Measurements from ENCODE around the gene ERICH3. TPM values are rescaled to one million over a fixed set of nuclear protein-coding genes. Genes with fewer than 3 reads are reported as not detected.

Gene ERICH3
- polyA plus RNA-seq, 1 donor from 2014 or later: 0.27 TPM

DNA sequence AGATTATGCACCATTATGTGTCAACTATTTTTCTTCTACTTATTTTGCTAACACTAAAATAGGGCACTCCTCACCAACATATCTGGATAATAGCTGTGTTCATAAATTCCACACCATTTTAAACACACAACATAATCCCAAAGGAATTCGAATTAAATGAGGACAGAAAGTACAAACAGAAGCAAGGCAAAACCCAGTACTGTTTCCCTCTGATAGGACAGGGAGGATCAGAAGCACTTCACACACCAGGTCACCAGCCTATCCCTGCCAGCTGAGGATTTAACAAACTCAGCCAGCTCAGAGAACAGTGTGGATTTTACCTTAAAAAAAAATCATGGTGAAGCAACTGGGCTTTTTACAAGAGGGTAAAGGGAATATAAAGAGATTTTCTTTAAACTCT lies 39.3 kb upstream of the ERICH3 start:
- H3F3A ChIP-seq (ENCODE audit: insufficient read depth, low read length, poor library complexity, severe bottlenecking): no peaks in the 10 kb centered on the region
- no peaks in the 10 kb centered on the region for H3K27me3 ChIP-seq (ENCODE audit: insufficient read depth, low read depth, low read length)
- H3K9me2 ChIP-seq (ENCODE audit: insufficient read depth, low read length): no peaks in the 10 kb centered on the region
- H3K9ac ChIP-seq (ENCODE audit: low read length): no peak overlapping the region
- no peaks in the 10 kb centered on the region for H3K36me3 ChIP-seq (ENCODE audit: insufficient read depth, low read length)
- H3K27ac ChIP-seq (ENCODE audit: low read length): no peak overlapping the region
- no peak overlapping the region for H3K4me3 ChIP-seq (ENCODE audit: low read length)
- no peaks in the 10 kb centered on the region for H3K9me3 ChIP-seq (ENCODE audit: low read length)
- H2AFZ ChIP-seq (ENCODE audit: low read depth, low read length): no peak overlapping the region
- TF ChIP-seq, protein P1, sequence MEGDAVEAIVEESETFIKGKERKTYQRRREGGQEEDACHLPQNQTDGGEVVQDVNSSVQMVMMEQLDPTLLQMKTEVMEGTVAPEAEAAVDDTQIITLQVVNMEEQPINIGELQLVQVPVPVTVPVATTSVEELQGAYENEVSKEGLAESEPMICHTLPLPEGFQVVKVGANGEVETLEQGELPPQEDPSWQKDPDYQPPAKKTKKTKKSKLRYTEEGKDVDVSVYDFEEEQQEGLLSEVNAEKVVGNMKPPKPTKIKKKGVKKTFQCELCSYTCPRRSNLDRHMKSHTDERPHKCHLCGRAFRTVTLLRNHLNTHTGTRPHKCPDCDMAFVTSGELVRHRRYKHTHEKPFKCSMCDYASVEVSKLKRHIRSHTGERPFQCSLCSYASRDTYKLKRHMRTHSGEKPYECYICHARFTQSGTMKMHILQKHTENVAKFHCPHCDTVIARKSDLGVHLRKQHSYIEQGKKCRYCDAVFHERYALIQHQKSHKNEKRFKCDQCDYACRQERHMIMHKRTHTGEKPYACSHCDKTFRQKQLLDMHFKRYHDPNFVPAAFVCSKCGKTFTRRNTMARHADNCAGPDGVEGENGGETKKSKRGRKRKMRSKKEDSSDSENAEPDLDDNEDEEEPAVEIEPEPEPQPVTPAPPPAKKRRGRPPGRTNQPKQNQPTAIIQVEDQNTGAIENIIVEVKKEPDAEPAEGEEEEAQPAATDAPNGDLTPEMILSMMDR (IDR thresholded peaks at IDR 0.05; ENCODE audit: poor library complexity, severe bottlenecking): no peak
- no peaks in the 10 kb centered on the region for H4K20me1 ChIP-seq (ENCODE audit: insufficient read depth)
- H3K79me2 ChIP-seq (replicated peaks; ENCODE audit: insufficient read depth, low read length): no peaks in the 10 kb centered on the region
- H3K4me2 ChIP-seq (ENCODE audit: low read length): no peak overlapping the region

DNA sequence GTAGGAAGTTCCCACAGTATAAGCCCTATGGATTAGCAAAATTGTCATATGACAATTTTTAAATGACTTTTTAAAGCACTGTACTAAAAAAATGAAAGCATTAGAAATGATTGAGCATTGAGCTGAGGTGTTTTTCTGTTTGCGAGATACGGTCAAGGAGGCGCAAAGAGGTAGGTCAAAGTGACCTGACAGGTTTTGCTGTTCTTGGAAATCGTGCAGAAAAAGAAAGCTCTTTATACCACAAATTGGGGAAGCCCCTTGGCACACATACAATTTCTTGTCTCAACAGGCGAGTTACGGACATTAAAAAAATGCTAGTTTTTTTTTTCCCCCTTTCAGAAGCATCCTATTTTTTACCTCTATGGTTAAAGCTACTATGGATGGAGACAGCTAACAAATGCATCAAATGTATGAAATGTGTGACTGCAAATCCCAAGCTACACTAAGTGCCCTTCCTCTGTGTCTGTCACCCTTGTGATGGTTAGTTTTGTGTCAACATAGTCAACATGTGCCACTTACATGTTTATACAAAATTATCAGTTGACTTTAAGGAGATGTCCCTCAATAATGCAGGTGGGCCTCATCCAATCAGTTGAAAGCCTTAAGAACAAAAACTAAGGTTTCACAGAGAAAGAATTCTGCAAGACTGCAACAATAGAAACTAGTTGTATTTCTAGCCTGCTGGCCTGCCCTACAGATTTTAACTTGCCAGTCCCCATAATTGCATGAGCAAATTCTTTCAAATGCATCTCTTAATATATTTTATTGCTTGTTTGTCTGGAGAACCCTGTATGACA lies 30.0 kb upstream of the ERICH3 start:
- TF ChIP-seq TAF1 (IDR thresholded peaks at IDR 0.05; ENCODE audit: low read depth): no peak
- TF ChIP-seq SMC3 (conservative IDR thresholded peaks at IDR 0.05; ENCODE audit: poor library complexity): no peak
- no peak for TF ChIP-seq MXI1 (conservative IDR thresholded peaks at IDR 0.05; ENCODE audit: poor library complexity, severe bottlenecking)
- no peak for TF ChIP-seq REST (IDR thresholded peaks at IDR 0.05; ENCODE audit: borderline replicate concordance)
- H3K9me2 ChIP-seq (ENCODE audit: insufficient read depth, low read length): no peaks in the 10 kb centered on the region
- H3F3A ChIP-seq (ENCODE audit: insufficient read depth, low read length, poor library complexity, severe bottlenecking): no peaks in the 10 kb centered on the region
- no peaks in the 10 kb centered on the region for H3K79me2 ChIP-seq (replicated peaks; ENCODE audit: insufficient read depth, low read length)
- H3K9ac ChIP-seq (ENCODE audit: low read length): no peak overlapping the region
- no peaks in the 10 kb centered on the region for H4K20me1 ChIP-seq (ENCODE audit: insufficient read depth)
- H3K36me3 ChIP-seq (ENCODE audit: insufficient read depth, low read length): no peaks in the 10 kb centered on the region
- peak overlapping the region; percentile 3 for H3K27ac ChIP-seq (ENCODE audit: low read length)
- no peaks in the 10 kb centered on the region for H3K9me3 ChIP-seq (ENCODE audit: low read length)
- H2AFZ ChIP-seq (ENCODE audit: low read depth, low read length): no peak overlapping the region
- H3K27me3 ChIP-seq (ENCODE audit: insufficient read depth, low read depth, low read length): no peaks in the 10 kb centered on the region
- no peak overlapping the region for H3K4me3 ChIP-seq (ENCODE audit: low read length)
- no peak overlapping the region for H3K4me2 ChIP-seq (ENCODE audit: low read length)

- H4K20me1 ChIP-seq (ENCODE audit: insufficient read depth): no peaks in the 10 kb centered on the region
- H3F3A ChIP-seq (ENCODE audit: insufficient read depth, low read length, poor library complexity, severe bottlenecking): no peaks in the 10 kb centered on the region
- H3K36me3 ChIP-seq (ENCODE audit: insufficient read depth, low read length): no peaks in the 10 kb centered on the region
- no peak overlapping the region for H3K9ac ChIP-seq (ENCODE audit: low read length)
- H3K4me2 ChIP-seq (ENCODE audit: low read length): no peak overlapping the region
- no peak overlapping the region for H3K27ac ChIP-seq (ENCODE audit: low read length)
- H3K79me2 ChIP-seq (replicated peaks; ENCODE audit: insufficient read depth, low read length): no peaks in the 10 kb centered on the region
- H3K4me3 ChIP-seq (ENCODE audit: low read length): no peak overlapping the region
- no peaks in the 10 kb centered on the region for H3K9me2 ChIP-seq (ENCODE audit: insufficient read depth, low read length)
- TF ChIP-seq EP300 (conservative IDR thresholded peaks at IDR 0.05; ENCODE audit: poor library complexity, severe bottlenecking) (no peak), EZH2 (IDR thresholded peaks at IDR 0.05; ENCODE audit: borderline replicate concordance, insufficient read depth, low read length, poor library complexity, severe bottlenecking) (no peak), REST (IDR thresholded peaks at IDR 0.05; ENCODE audit: borderline replicate concordance) (no peak), MXI1 (conservative IDR thresholded peaks at IDR 0.05; ENCODE audit: poor library complexity, severe bottlenecking) (no peak), POLR2AphosphoS5 (IDR thresholded peaks at IDR 0.05) (no peak), TAF1 (IDR thresholded peaks at IDR 0.05; ENCODE audit: low read depth) (no peak), SMC3 (conservative IDR thresholded peaks at IDR 0.05; ENCODE audit: poor library complexity) (no peak), RAD21 (conservative IDR thresholded peaks at IDR 0.05) (no peak)
- TF ChIP-seq, protein P1 (IDR thresholded peaks at IDR 0.05; ENCODE audit: poor library complexity, severe bottlenecking): no peak
- H3K27me3 ChIP-seq (ENCODE audit: insufficient read depth, low read depth, low read length): no peaks in the 10 kb centered on the region
- H2AFZ ChIP-seq (ENCODE audit: low read depth, low read length): no peak overlapping the region
- H3K9me3 ChIP-seq (ENCODE audit: low read length): no peaks in the 10 kb centered on the region
Observed at GRCh38 chr1:74699331-74699730, 25.7 kb upstream of the ERICH3 start.

Measured in neural cell (in vitro differentiated cells).